Nephron (organoid): ENCODE results near the gene CTR9.

Source experiments
- H3K27ac Mint-ChIP-seq, 3 experiments: 2 replicates each; pipeline ENCODE4 v1.8.0; 2020; ENCODE audit warnings: mixed read lengths in 3 of 3, mild to moderate bottlenecking in 2 of 3, moderate library complexity in 1 of 3
- H3K27me3 Mint-ChIP-seq: 2 replicates; pipeline ENCODE4 v1.8.0; 2021; ENCODE audit warnings: low read depth, mild to moderate bottlenecking, moderate library complexity, mixed read lengths
- H3K36me3 Mint-ChIP-seq: 2 replicates; pipeline ENCODE4 v1.8.0; 2020; ENCODE audit warnings: low read depth, mixed read lengths
- H3K4me1 Mint-ChIP-seq: 2 replicates; pipeline ENCODE4 v1.8.0; 2020; ENCODE audit warnings: mixed read lengths
- H3K4me3 Mint-ChIP-seq, 3 experiments: 2 replicates each; pipeline ENCODE4 v1.8.0; 2020; ENCODE audit warnings: mild to moderate bottlenecking in 3 of 3, mixed read lengths in 3 of 3, moderate library complexity in 2 of 3
- H3K9me3 Mint-ChIP-seq: 2 replicates; pipeline ENCODE4 v1.8.0; 2020; ENCODE audit warnings: mixed read lengths
- TF ChIP-seq, protein P1 (sequence below), 3 experiments: fragments of 200-600 bp; sonication (generic); IDR thresholded peaks; one replicate each; pipeline ENCODE4 v1.5.0; 2021; ENCODE audit warnings: antibody characterized with exemption in 3 of 3; ENCODE audit not compliant: unreplicated experiment in 3 of 3

The CTR9 gene

DNA sequence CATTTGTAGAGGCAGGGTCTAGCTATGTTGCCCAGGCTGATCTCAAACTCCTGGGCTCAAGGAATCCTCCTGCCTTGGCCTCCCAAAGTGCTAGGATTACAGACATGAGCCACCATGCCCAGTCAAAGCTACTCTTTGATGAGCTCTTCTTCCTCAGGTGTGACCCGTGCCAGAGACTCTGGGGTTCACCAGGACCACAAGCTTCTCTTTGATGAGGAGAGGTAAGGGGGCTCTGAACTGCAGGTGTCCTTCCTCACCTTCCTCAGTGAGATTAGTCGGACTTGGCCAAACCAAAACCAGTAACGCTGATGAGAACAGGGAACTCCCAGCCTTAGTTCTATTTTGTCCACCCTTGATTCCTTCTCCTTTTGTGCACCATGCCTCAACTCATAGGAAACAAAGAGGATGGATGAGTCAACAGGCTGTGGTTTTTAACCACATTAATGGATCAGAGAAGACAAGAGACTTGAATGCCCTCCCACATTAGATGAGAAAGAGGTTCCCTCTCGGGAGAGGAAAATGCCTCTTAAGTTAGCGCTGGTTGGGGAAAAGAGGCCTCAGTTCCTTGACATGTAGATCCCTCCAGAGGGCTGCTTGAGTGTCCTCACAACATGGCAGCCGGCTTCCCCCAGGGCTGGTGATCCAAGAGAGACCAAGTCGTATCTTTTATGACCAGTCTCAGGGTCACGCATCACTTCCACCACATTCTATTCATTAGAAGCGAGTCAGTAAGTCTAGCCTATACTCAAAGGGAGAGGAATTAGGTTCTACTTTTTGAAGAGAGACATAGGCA lies 25.7 kb upstream of the CTR9 start:
- Mint-ChIP-seq H3K9me3 (no peaks in the 10 kb centered on the region), H3K36me3 (peaks cover 4% of the 10 kb centered on the region), H3K27me3 (no peaks in the 10 kb centered on the region), H3K4me3 (no peak overlapping the region), H3K27ac (no peak overlapping the region), H3K4me1 (peaks cover 26% of the 10 kb centered on the region)
- TF ChIP-seq, protein P1, sequence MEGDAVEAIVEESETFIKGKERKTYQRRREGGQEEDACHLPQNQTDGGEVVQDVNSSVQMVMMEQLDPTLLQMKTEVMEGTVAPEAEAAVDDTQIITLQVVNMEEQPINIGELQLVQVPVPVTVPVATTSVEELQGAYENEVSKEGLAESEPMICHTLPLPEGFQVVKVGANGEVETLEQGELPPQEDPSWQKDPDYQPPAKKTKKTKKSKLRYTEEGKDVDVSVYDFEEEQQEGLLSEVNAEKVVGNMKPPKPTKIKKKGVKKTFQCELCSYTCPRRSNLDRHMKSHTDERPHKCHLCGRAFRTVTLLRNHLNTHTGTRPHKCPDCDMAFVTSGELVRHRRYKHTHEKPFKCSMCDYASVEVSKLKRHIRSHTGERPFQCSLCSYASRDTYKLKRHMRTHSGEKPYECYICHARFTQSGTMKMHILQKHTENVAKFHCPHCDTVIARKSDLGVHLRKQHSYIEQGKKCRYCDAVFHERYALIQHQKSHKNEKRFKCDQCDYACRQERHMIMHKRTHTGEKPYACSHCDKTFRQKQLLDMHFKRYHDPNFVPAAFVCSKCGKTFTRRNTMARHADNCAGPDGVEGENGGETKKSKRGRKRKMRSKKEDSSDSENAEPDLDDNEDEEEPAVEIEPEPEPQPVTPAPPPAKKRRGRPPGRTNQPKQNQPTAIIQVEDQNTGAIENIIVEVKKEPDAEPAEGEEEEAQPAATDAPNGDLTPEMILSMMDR (IDR thresholded peaks at IDR 0.05; ENCODE audit: unreplicated experiment in 3 of 3), result no peak

DNA sequence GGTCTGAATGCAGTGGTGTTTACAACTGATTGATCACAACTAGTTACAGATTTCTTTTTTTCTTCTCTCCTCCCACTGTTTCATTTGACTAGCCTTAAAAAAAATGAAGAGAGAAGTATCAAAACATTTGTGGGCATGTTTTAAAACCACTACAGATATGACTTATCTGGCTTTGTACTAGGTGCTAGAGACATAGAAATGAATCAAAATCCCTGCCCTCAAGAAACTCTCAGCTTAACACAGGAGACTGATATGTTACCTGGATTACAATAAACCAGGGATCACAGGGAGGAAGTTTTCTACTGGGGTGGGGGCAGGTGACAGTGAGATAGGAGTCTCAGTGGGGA lies 25.2 kb upstream of the CTR9 start:
- Mint-ChIP-seq H3K4me1 (peaks cover 26% of the 10 kb centered on the region), H3K9me3 (no peaks in the 10 kb centered on the region), H3K27me3 (no peaks in the 10 kb centered on the region), H3K36me3 (peaks cover 4% of the 10 kb centered on the region), H3K27ac (no peak overlapping the region), H3K4me3 (no peak overlapping the region)
- TF ChIP-seq, protein P1 (IDR thresholded peaks at IDR 0.05; ENCODE audit: unreplicated experiment in 3 of 3), result no peak

DNA sequence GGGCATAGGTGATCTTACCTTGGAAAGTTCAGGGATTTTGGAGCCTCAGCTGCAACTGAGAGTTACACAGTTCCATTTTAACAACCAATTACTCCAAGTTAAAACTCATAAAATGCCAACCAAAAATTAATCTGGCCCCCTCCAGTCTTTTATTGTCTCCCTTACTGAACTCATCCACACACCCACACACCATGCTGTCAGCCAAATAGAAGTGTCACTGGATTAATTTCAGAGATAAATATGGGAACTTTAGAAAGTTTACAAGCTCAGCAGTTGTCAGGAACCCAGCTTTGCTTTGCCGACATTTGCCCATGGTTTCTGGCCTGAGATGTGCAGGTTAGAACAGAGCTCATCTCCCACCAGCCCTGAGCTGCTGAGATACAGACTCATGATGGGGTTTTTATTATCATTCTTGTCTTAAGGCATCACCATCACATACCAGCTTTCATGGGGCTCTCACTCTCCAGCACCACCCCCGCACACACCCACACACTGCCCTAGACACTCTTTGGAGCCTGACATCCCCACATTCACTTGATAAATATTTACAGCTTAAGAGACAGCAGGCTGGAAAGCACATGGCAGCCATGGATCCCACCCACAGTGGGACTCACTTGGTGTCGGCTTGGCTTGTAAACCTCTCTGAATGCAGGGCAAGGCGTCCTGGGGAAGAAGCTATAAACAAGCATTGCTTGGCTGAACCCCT lies 23.7 kb upstream of the CTR9 start:
- Mint-ChIP-seq H3K27me3 (peaks cover 9% of the 10 kb centered on the region), H3K4me3 (peak overlapping the region in 2 of 3 experiments; percentile 37 to 65), H3K4me1 (peaks cover 26% of the 10 kb centered on the region), H3K36me3 (no peaks in the 10 kb centered on the region), H3K9me3 (no peaks in the 10 kb centered on the region), H3K27ac (peak overlapping the region; percentile 55 to 80 (median 66))
- TF ChIP-seq, protein P1 (IDR thresholded peaks at IDR 0.05; ENCODE audit: unreplicated experiment in 3 of 3), result no peak

DNA sequence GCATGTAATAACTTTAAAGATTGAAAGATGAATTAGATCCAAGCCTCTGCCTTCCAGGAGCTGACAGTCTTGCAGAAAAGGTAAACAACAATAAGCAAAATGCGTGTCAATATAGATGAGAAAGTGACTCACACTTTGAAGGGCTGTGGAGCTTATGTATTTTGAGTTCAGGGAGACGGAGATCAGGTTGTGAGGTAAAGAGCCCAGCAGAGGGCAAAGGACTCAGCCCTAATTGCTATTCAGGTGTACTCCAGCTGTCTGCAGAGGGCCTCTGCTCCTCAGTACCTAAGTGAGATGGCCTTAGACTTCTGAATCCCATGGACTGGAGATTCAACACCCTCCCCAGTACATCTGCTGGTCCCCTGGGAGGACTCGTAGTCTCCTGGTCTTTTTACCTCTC lies 22.9 kb upstream of the CTR9 start:
- TF ChIP-seq, protein P1 (IDR thresholded peaks at IDR 0.05; ENCODE audit: unreplicated experiment in 3 of 3), result no peak
- H3K4me3 Mint-ChIP-seq, result peak overlapping the region; percentile 37 to 68 (median 65)
- peak overlapping the region; percentile 55 to 80 (median 66) for H3K27ac Mint-ChIP-seq
- peaks cover 26% of the 10 kb centered on the region for H3K4me1 Mint-ChIP-seq
- H3K27me3 Mint-ChIP-seq, result peaks cover 12% of the 10 kb centered on the region
- no peaks in the 10 kb centered on the region for H3K9me3 Mint-ChIP-seq
- H3K36me3 Mint-ChIP-seq, result no peaks in the 10 kb centered on the region

DNA sequence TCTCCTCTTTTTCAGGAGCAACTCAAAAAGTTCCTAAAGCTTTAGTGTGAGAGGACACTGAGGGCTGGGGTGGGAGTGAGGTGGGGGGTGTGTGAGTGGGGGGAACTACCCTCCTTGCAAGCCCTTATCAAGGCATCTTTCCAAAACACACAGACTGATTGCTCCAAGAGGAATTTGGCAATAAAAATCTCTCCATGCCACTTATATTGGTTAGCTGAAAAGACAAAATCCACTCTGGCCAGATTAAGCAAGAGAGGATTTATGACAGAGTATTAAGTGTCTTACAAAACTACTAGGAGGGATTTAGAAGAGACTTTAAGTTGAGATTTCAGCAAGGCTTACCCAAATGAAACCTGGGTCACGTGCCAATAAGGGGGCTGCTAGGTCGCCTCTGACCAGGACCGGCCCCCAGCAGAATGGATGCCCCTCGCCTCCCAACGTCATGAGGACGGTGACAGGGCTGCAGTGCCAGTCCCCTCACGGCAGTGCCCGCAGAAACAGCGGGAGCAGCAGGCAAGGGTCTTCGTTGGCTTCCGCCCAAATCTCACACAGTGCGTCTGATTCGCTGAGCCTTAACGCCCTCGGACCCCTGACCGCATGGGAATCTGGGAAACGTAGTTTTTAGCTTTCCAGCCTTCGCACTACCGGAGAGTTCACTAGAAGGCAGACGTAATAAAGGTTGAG lies 22.1 kb upstream of the CTR9 start:
- Mint-ChIP-seq H3K27me3 (peaks cover 12% of the 10 kb centered on the region), H3K4me1 (peaks cover 26% of the 10 kb centered on the region), H3K36me3 (no peaks in the 10 kb centered on the region), H3K9me3 (no peaks in the 10 kb centered on the region), H3K27ac (peak overlapping the region; percentile 55 to 80 (median 66)), H3K4me3 (peak overlapping the region; percentile 65 to 70 (median 68))
- TF ChIP-seq, protein P1 (IDR thresholded peaks at IDR 0.05; ENCODE audit: unreplicated experiment in 3 of 3), result no peak
